ENCODE data around the gene PSME1. TPM values are rescaled to one million over a fixed set of nuclear protein-coding genes. Genes with fewer than 3 reads are reported as not detected.

The PSME1 gene
- total and polyA plus RNA-seq, 2 of the 13 experiments (the other 11 are each of a cell fraction or from before 2014, with no cell fraction given) = 159 to 608 TPM

- TF ChIP-seq ZNF556 (CRISPR knock-in tag; IDR thresholded peaks at IDR 0.05; ENCODE audit: borderline replicate concordance) = no peak
- TF ChIP-seq, protein P1, sequence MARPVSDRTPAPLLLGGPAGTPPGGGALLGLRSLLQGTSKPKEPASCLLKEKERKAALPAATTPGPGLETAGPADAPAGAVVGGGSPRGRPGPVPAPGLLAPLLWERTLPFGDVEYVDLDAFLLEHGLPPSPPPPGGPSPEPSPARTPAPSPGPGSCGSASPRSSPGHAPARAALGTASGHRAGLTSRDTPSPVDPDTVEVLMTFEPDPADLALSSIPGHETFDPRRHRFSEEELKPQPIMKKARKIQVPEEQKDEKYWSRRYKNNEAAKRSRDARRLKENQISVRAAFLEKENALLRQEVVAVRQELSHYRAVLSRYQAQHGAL (CRISPR knock-in tag; IDR thresholded peaks at IDR 0.05; ENCODE audit: not compliant biosample characterization) = no peak
- no peak for TF ChIP-seq MAFG (CRISPR knock-in tag; IDR thresholded peaks at IDR 0.05)
- TF ChIP-seq ZC3H4 (CRISPR knock-in tag; IDR thresholded peaks at IDR 0.05; ENCODE audit: borderline replicate concordance) = no peak
- no peak for TF ChIP-seq GRHL1 (CRISPR knock-in tag; conservative IDR thresholded peaks at IDR 0.05)
- TF ChIP-seq, protein P2, sequence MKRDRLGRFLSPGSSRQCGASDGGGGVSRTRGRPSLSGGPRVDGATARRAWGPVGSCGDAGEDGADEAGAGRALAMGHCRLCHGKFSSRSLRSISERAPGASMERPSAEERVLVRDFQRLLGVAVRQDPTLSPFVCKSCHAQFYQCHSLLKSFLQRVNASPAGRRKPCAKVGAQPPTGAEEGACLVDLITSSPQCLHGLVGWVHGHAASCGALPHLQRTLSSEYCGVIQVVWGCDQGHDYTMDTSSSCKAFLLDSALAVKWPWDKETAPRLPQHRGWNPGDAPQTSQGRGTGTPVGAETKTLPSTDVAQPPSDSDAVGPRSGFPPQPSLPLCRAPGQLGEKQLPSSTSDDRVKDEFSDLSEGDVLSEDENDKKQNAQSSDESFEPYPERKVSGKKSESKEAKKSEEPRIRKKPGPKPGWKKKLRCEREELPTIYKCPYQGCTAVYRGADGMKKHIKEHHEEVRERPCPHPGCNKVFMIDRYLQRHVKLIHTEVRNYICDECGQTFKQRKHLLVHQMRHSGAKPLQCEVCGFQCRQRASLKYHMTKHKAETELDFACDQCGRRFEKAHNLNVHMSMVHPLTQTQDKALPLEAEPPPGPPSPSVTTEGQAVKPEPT (CRISPR knock-in tag; IDR thresholded peaks at IDR 0.05; ENCODE audit: low read depth) = no peak
- TF ChIP-seq ERF (CRISPR knock-in tag; IDR thresholded peaks at IDR 0.05) = no peak
- TF ChIP-seq HOMEZ (CRISPR knock-in tag; IDR thresholded peaks at IDR 0.05; ENCODE audit: low read depth) = no peak
- no peak for TF ChIP-seq MIXL1 (CRISPR knock-in tag; IDR thresholded peaks at IDR 0.05)
- no peak for TF ChIP-seq ZBTB49 (CRISPR knock-in tag; IDR thresholded peaks at IDR 0.05; ENCODE audit: borderline replicate concordance)
- no peak for TF ChIP-seq NFKBIZ (CRISPR knock-in tag; IDR thresholded peaks at IDR 0.05)
- TF ChIP-seq ZNF777 (CRISPR knock-in tag; IDR thresholded peaks at IDR 0.05) = no peak
- no peak for TF ChIP-seq RCOR2 (CRISPR knock-in tag; IDR thresholded peaks at IDR 0.05)
- TF ChIP-seq TEAD2 (CRISPR knock-in tag; IDR thresholded peaks at IDR 0.05) = no peak
- TF ChIP-seq SOX13 (IDR thresholded peaks at IDR 0.05) = no peak
- TF ChIP-seq SOX13 (CRISPR knock-in tag; conservative IDR thresholded peaks at IDR 0.05 in 1 of 2, IDR thresholded peaks at IDR 0.05 in 1 of 2) = no peak
- no peak for TF ChIP-seq HHEX (CRISPR knock-in tag; IDR thresholded peaks at IDR 0.05)
- TF ChIP-seq, protein P3, sequence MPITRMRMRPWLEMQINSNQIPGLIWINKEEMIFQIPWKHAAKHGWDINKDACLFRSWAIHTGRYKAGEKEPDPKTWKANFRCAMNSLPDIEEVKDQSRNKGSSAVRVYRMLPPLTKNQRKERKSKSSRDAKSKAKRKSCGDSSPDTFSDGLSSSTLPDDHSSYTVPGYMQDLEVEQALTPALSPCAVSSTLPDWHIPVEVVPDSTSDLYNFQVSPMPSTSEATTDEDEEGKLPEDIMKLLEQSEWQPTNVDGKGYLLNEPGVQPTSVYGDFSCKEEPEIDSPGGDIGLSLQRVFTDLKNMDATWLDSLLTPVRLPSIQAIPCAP (CRISPR knock-in tag; IDR thresholded peaks at IDR 0.05; ENCODE audit: low read depth) = no peak
- TF ChIP-seq PBX2 (CRISPR knock-in tag; IDR thresholded peaks at IDR 0.05) = no peak
- no peak for TF ChIP-seq ATF7 (IDR thresholded peaks at IDR 0.05)
- no peak for TF ChIP-seq ATF7 (CRISPR knock-in tag; IDR thresholded peaks at IDR 0.05)
- no peak for TF ChIP-seq ELF1 (CRISPR knock-in tag; IDR thresholded peaks at IDR 0.05)
These were observed 15.0 kb downstream of the PSME1 start (continued) for GRCh38 chr14:24150993-24151392.

All from HepG2 (cell line).